Spleen (tissue), 7 donors: ENCODE results near the gene RBM20.

Experiments used
- POLR2A ChIP-seq, 3 donors: fragments of 450-650 bp; IDR thresholded peaks; one replicate each; pipeline ENCODE4 v1.5.1; 2017; ENCODE audit warnings: antibody characterized with exemption in 3 of 3, mild to moderate bottlenecking in 1 of 3
- POLR2AphosphoS5 ChIP-seq, 3 donors: sonication (generic); formaldehyde crosslinking; IDR thresholded peaks; one replicate each; pipeline ENCODE4 v1.5.1; 2017; ENCODE audit warnings: antibody characterized with exemption in 3 of 3
- TF ChIP-seq, protein P1 (sequence below), 11 experiments: fragments of 200-600 bp in 7 of 11; fragments of 450-650 bp in 4 of 11; sonication (generic) in 4 of 11; IDR thresholded peaks in 8 of 11; conservative IDR thresholded peaks in 3 of 11; 1 replicate in 7 of 11; 2 replicates in 4 of 11; pipeline versions ENCODE4 v1.4.0 to v1.8.0; 2016 to 2021; ENCODE audit warnings: antibody characterized with exemption in 11 of 11, inconsistent platforms in 4 of 11, mild to moderate bottlenecking in 1 of 11
- donor health status: DM: no; HTN: no; CAD: no; lungs with moderate emphysema.
- donor health status: DM: no; HTN: no; CAD: no.
- donor health status: DM: no; HTN: no; CAD: no.

DNA sequence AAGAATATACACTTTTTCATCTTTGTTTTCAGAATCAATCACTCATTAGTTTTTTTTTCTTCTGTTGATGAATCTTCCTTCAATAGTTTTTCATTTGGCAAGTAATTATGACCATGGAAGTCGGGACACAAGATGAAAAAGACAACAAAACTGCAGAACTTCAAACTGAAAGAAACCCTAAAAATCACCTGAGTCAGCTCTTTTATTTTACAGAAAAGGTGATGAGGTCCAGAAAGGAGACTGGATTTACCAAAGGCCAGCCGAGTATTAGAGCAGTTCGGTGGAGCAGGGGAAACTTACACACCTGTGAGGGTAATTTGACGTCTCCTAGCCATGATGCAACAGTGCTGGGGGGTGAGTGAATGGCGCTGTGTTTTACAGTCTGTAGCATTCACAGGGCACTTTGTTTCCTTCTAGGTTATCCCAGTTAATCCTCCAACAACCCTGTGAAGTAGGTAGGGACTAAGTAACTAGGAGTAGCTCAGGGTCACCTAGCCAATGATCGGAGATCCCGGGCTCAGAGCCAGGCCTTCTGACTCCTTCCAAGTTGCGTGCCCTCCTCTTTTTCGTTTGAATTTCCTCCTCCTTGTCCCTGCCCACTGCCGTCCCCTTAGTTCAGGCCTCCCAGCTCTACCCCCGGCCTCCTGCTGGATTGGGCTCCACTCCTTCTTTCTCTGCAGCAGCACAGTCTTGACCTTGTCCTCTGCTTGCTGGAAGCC, 14.0 kb downstream of the RBM20 start:
- TF ChIP-seq, protein P1, sequence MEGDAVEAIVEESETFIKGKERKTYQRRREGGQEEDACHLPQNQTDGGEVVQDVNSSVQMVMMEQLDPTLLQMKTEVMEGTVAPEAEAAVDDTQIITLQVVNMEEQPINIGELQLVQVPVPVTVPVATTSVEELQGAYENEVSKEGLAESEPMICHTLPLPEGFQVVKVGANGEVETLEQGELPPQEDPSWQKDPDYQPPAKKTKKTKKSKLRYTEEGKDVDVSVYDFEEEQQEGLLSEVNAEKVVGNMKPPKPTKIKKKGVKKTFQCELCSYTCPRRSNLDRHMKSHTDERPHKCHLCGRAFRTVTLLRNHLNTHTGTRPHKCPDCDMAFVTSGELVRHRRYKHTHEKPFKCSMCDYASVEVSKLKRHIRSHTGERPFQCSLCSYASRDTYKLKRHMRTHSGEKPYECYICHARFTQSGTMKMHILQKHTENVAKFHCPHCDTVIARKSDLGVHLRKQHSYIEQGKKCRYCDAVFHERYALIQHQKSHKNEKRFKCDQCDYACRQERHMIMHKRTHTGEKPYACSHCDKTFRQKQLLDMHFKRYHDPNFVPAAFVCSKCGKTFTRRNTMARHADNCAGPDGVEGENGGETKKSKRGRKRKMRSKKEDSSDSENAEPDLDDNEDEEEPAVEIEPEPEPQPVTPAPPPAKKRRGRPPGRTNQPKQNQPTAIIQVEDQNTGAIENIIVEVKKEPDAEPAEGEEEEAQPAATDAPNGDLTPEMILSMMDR (IDR thresholded peaks at IDR 0.05 in 8 of 11, conservative IDR thresholded peaks at IDR 0.05 in 3 of 11), result no peak
- TF ChIP-seq POLR2AphosphoS5 (IDR thresholded peaks at IDR 0.05), result no peak
- no peak for TF ChIP-seq POLR2A (IDR thresholded peaks at IDR 0.05)
